ENCODE results near the gene OXA1L. TPM values are rescaled to one million over a fixed set of nuclear protein-coding genes. Genes with fewer than 3 reads are reported as not detected.

The OXA1L gene
- total and polyA plus RNA-seq, 2 of the 13 experiments (the other 11 are each of a cell fraction or from before 2014, with no cell fraction given): 230 to 589 TPM

DNA sequence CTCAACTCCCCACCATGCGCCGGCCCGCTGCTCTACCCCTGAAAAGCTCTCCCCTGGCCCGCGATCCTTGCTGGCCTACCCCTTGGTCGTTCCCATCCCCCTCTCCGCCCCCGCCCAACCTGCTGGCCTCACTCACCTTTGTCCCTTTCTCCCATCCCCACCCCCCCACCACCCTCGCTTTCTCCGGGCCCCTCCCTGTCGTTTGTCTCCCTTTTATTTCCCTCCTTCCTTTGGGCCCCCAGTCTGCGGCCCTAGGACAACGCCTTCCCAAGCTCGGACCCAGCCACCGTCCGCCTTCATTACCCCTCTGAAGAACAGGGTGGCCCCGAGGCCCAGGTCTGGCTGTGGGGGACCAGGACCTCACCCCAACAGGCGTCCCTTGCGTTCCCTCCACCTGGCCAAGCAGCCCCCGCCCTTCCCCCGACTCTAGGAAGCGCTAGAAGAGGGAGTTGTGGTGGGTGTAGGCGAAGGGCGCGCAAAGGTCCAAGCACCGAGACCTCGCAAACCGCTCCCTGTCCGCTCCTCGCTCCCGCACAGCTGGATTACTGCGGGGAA, 55.6 kb downstream of the OXA1L start (continued):
- TF ChIP-seq RFX5 (IDR thresholded peaks at IDR 0.05; ENCODE audit: low read depth, low read length) (no peak), KLF9 (CRISPR knock-in tag; IDR thresholded peaks at IDR 0.05; ENCODE audit: low read depth) (no peak), MYPOP (CRISPR knock-in tag; IDR thresholded peaks at IDR 0.05) (no peak), ZSCAN21 (CRISPR knock-in tag; IDR thresholded peaks at IDR 0.05; ENCODE audit: borderline replicate concordance) (no peak), ZNF713 (CRISPR knock-in tag; IDR thresholded peaks at IDR 0.05) (no peak), ZSCAN29 (CRISPR knock-in tag; conservative IDR thresholded peaks at IDR 0.05) (no peak), ZNF749 (CRISPR knock-in tag; IDR thresholded peaks at IDR 0.05; ENCODE audit: borderline replicate concordance) (no peak), ARID4A (CRISPR knock-in tag; IDR thresholded peaks at IDR 0.05; ENCODE audit: borderline replicate concordance) (peak; percentile 5; the same call in 1 of the 2 replicates), ZNF773 (CRISPR knock-in tag; IDR thresholded peaks at IDR 0.05; ENCODE audit: borderline replicate concordance) (no peak), ZNF552 (CRISPR knock-in tag; IDR thresholded peaks at IDR 0.05; ENCODE audit: borderline replicate concordance) (no peak), STAT5B (CRISPR knock-in tag; IDR thresholded peaks at IDR 0.05) (no peak), HNRNPK (IDR thresholded peaks at IDR 0.05; ENCODE audit: low read depth, low read length, poor library complexity, severe bottlenecking) (peak; percentile 32), ZNF678 (CRISPR knock-in tag; IDR thresholded peaks at IDR 0.05) (no peak; the same call in 1 of the 2 replicates), RFXANK (CRISPR knock-in tag; IDR thresholded peaks at IDR 0.05) (no peak), ZNF263 (CRISPR knock-in tag; IDR thresholded peaks at IDR 0.05) (no peak), ZNF567 (CRISPR knock-in tag; IDR thresholded peaks at IDR 0.05; ENCODE audit: borderline replicate concordance) (no peak), ZNF510 (CRISPR knock-in tag; IDR thresholded peaks at IDR 0.05; ENCODE audit: low read depth) (no peak), ATM (IDR thresholded peaks at IDR 0.05; ENCODE audit: borderline replicate concordance) (no peak)
- TF ChIP-seq, protein P1, sequence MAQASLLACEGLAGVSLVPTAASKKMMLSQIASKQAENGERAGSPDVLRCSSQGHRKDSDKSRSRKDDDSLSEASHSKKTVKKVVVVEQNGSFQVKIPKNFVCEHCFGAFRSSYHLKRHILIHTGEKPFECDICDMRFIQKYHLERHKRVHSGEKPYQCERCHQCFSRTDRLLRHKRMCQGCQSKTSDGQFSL (CRISPR knock-in tag; IDR thresholded peaks at IDR 0.05): peak; percentile 45; the same call in 1 of the 2 replicates
- TF ChIP-seq, protein P2, sequence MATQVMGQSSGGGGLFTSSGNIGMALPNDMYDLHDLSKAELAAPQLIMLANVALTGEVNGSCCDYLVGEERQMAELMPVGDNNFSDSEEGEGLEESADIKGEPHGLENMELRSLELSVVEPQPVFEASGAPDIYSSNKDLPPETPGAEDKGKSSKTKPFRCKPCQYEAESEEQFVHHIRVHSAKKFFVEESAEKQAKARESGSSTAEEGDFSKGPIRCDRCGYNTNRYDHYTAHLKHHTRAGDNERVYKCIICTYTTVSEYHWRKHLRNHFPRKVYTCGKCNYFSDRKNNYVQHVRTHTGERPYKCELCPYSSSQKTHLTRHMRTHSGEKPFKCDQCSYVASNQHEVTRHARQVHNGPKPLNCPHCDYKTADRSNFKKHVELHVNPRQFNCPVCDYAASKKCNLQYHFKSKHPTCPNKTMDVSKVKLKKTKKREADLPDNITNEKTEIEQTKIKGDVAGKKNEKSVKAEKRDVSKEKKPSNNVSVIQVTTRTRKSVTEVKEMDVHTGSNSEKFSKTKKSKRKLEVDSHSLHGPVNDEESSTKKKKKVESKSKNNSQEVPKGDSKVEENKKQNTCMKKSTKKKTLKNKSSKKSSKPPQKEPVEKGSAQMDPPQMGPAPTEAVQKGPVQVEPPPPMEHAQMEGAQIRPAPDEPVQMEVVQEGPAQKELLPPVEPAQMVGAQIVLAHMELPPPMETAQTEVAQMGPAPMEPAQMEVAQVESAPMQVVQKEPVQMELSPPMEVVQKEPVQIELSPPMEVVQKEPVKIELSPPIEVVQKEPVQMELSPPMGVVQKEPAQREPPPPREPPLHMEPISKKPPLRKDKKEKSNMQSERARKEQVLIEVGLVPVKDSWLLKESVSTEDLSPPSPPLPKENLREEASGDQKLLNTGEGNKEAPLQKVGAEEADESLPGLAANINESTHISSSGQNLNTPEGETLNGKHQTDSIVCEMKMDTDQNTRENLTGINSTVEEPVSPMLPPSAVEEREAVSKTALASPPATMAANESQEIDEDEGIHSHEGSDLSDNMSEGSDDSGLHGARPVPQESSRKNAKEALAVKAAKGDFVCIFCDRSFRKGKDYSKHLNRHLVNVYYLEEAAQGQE (IDR thresholded peaks at IDR 0.05; ENCODE audit: borderline replicate concordance in 1 of 2, low read depth in 1 of 2, low read length in 2 of 2): no peak

Measured in HepG2 (cell line).